H1 (cell line): Measurements from ENCODE around the gene TXNRD2. TPM values are rescaled to one million over a fixed set of nuclear protein-coding genes. Genes with fewer than 3 reads are reported as not detected.

Experiments used
- RNF2 ChIP-seq: fragments of 200-900, 300-1000 bp; sonication (generic); IDR thresholded peaks from 2 replicates; pipeline ENCODE4 v1.7.1; 2016; ENCODE audit warnings: borderline replicate concordance, low read depth, mild to moderate bottlenecking, antibody characterized with exemption, low read length; ENCODE audit not compliant: poor library complexity, severe bottlenecking; ENCODE audit errors: missing control alignments
- SRF ChIP-seq: IDR thresholded peaks from 2 replicates; pipeline ENCODE4 v1.6.1; 2011; ENCODE audit warnings: mild to moderate bottlenecking, low read depth, low read length, moderate library complexity
- polyA plus RNA-seq, 7 experiments: library from polyadenylated mRNA; depleted of rRNA in 3 of 7; stranded (reverse) in 5 of 7; unstranded in 2 of 7; fragments of >200 nt in 5 of 7; fragments of 200-250 nt in 2 of 7; gene quantifications; 1 replicate in 5 of 7; 2 replicates in 1 of 7; 4 replicates in 1 of 7; pipeline versions ENCODE4 v1.2.1 to v1.2.3, GENCODE V29; 2011 to 2013; ENCODE audit warnings: missing spikeins in 2 of 7, mixed read lengths in 2 of 7
- total RNA-seq: library from RNA; stranded (reverse); fragmentation: NEBNext Ultra II Directional; extraction: Animal tissue kit (Norgen Biotek cat#: 25700); gene quantifications from 2 replicates; pipeline ENCODE4 v1.2.1, GENCODE V29; 2021

Gene TXNRD2
- total and polyA plus RNA-seq, 2 of the 8 experiments (the other 6 are each of a cell fraction or from before 2014, with no cell fraction given): 14.8 to 21.9 TPM

DNA sequence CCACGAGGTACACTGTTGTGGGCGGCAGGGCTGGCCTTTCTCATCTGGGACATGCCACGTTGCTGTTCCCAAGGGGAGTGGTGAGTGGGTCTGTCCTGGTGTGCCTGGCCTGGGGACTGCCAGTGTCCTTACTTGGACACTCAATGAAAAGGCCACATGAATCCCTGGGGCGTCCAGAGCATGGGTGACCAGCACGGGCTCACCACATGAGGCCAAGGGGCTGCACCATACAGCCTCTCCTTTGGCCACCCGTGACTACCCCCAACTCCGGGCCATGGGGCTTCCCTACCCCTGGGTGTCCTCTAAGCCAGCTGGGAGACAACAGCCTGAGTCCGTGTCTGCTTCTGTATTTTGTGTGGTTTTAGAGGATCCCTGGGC lies 20.2 kb upstream of the TXNRD2 start (continued):
- TF ChIP-seq RNF2 (no peak), SRF (no peak)
